Testis (tissue), 3 donors: ENCODE results near the gene SPPL3. TPM values are rescaled to one million over a fixed set of nuclear protein-coding genes. Genes with fewer than 3 reads are reported as not detected.

Source experiments
- DNase-seq: peaks from one replicate; pipeline ENCODE4 v3.0.0-alpha.2; 2019
- H3K27ac ChIP-seq, 2 donors: fragments of 200-600 bp; sonication (generic); one replicate each; pipeline ENCODE4 v1.5.1; 2019
- H3K27me3 ChIP-seq: fragments of 200-600 bp; sonication (generic); one replicate; pipeline ENCODE4 v1.5.1; 2019
- H3K36me3 ChIP-seq: fragments of 200-600 bp; sonication (generic); one replicate; pipeline ENCODE4 v1.5.1; 2017; ENCODE audit warnings: low read depth; ENCODE audit errors: missing control alignments
- H3K4me1 ChIP-seq: fragments of 200-600 bp; sonication (generic); one replicate; pipeline ENCODE4 v1.5.1; 2019
- H3K4me3 ChIP-seq, 2 donors: fragments of 200-600 bp; sonication (generic); one replicate each; pipeline ENCODE4 v1.5.1; 2017 to 2019
- H3K9me3 ChIP-seq: fragments of 200-600 bp; sonication (generic); one replicate; pipeline ENCODE4 v1.5.1; 2017
- CTCF ChIP-seq, 3 experiments: fragments of 450-650 bp in 2 of 3; fragments of 200-600 bp in 1 of 3; sonication (generic) in 1 of 3; IDR thresholded peaks; one replicate each; pipeline ENCODE4 v1.5.1; 2016 to 2019; ENCODE audit warnings: antibody characterized with exemption in 3 of 3, mild to moderate bottlenecking in 2 of 3, moderate library complexity in 1 of 3
- POLR2A ChIP-seq: fragments of 450-650 bp; IDR thresholded peaks from one replicate; pipeline ENCODE4 v1.6.1; 2017; ENCODE audit warnings: antibody characterized with exemption, mild to moderate bottlenecking, moderate library complexity
- WGBS, 2 donors: methylation state at CpG; one replicate each; pipeline ENCODE4 v1.1.5; 2018; 5-methylcytosine and 5-hydroxymethylcytosine counted together
- intact Hi-C: fragments of 100-400 bp; cut with DNase I; formaldehyde crosslinking; loops from one replicate; pipeline ENCODE4 v1.15.1; 2023; ENCODE audit warnings: low total_unique reads
- polyA plus RNA-seq: library from polyadenylated mRNA; stranded (reverse); fragments of 350-450 nt; fragmentation: Illumina TruSeq; extraction: RNeasy Lipid Tissue Mini Kit (QIAGEN cat#74804); gene quantifications from one replicate; pipeline ENCODE4 v1.2.3, GENCODE V29; 2014; ENCODE audit warnings: low read depth, low replicate concordance; ENCODE audit not compliant: insufficient read depth
- total RNA-seq, 2 donors: library from RNA; depleted of rRNA; stranded (reverse); fragments of >200 nt; gene quantifications; one replicate each; pipeline ENCODE4 v1.2.3, GENCODE V29; 2016

The SPPL3 gene
- total and polyA plus RNA-seq, 3 donors from 2014 or later = 61.1 to 190 (median 65.4) TPM

GRCh38 chr12:120886199-120887018 is 17.7 kb downstream of the SPPL3 start:
- no peaks in the 10 kb centered on the region for H3K4me1 ChIP-seq
- WGBS, 2 donors = 83 to 86% methylated on average over 4 of the region's 4 CpGs
- no peak for DNase-seq
- no peak overlapping the region for H3K4me3 ChIP-seq
- H3K27me3 ChIP-seq = no peaks in the 10 kb centered on the region
- H3K36me3 ChIP-seq = no peaks in the 10 kb centered on the region
- H3K9me3 ChIP-seq = no peaks in the 10 kb centered on the region
- H3K27ac ChIP-seq = no peak overlapping the region
- TF ChIP-seq POLR2A (no peak), CTCF (IDR thresholded peaks at IDR 0.05) (no peak)
- intact Hi-C loops = no loop called here

DNA sequence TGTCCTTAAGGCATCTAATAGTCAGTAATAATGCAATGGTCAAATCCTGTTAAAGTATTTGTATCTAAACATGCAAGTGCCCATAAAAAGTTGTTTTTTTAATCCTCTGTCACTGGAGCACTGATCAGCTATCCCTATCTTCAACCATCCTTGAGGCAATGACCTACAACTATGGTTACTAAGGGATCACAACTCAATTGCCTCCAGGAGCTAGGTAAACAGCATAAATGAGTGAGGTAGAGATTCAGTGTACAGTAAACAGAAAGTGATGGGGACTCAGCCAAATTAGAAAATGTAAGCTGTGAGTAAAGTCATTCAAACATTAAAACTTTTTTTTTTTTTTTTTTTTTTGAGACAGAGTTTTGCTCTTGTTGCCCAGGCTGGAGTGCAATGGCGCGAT is 18.6 kb downstream of the SPPL3 start:
- intact Hi-C loops = no loop called here
- 96 to 98% methylated on average over 2 of the region's 2 CpGs for WGBS, 2 donors
- Histone ChIP-seq H3K4me1 (no peaks in the 10 kb centered on the region), H3K27ac (no peak overlapping the region), H3K36me3 (no peaks in the 10 kb centered on the region), H3K27me3 (no peaks in the 10 kb centered on the region), H3K4me3 (no peak overlapping the region), H3K9me3 (no peaks in the 10 kb centered on the region)
- no peak for DNase-seq
- no peak for TF ChIP-seq POLR2A
- TF ChIP-seq CTCF (IDR thresholded peaks at IDR 0.05) = no peak

DNA sequence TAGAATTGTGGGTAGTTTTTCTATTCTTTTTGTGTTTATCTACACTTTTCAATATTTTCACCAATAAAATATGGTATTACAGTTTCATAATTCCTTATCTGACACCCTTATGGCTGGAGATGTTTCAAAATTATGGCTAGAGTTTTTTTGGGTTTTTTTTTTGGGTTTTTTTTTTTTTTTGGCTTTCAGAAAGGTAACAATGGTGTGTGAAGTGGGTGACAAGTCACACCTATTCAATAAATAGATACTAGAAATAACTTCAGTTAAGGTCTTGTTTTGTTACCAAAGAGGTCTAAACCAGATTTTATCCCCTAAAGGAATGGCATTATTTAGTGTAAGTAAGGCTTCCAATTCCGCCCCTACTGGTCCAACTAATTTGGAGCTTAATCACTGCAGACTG is 19.5 kb downstream of the SPPL3 start:
- Histone ChIP-seq H3K9me3 (no peaks in the 10 kb centered on the region), H3K27me3 (no peaks in the 10 kb centered on the region), H3K27ac (no peak overlapping the region), H3K4me3 (no peak overlapping the region), H3K4me1 (no peaks in the 10 kb centered on the region), H3K36me3 (no peaks in the 10 kb centered on the region)
- TF ChIP-seq CTCF (IDR thresholded peaks at IDR 0.05) (no peak), POLR2A (no peak)
- no peak for DNase-seq
- WGBS, 2 donors = 76 to 100% methylated on average over 1 of the region's 1 CpG
- intact Hi-C loops = no loop called here

GRCh38 chr12:120882055-120882555 is 22.1 kb downstream of the SPPL3 start:
- Histone ChIP-seq H3K4me1 (no peaks in the 10 kb centered on the region), H3K9me3 (no peaks in the 10 kb centered on the region), H3K4me3 (no peak overlapping the region), H3K27me3 (no peaks in the 10 kb centered on the region), H3K36me3 (no peaks in the 10 kb centered on the region), H3K27ac (no peak overlapping the region)
- no peak for DNase-seq
- 82 to 88% methylated on average over 1 of the region's 1 CpG for WGBS, 2 donors
- intact Hi-C loops = no loop called here
- TF ChIP-seq POLR2A = no peak
- TF ChIP-seq CTCF (IDR thresholded peaks at IDR 0.05) = no peak
